GM23338 (cell line): ENCODE results near the gene SDE2. TPM values are rescaled to one million over a fixed set of nuclear protein-coding genes. Genes with fewer than 3 reads are reported as not detected.

ENCODE experiments used
- ATAC-seq: fragments of 200-7000 bp; cut with Tn5 transposase; 3 replicates; pipeline ENCODE4 v1.9.1; 2020
- DNase-seq: peaks from one replicate; pipeline ENCODE4 v3.0.0-alpha.2; 2015; ENCODE audit warnings: low spot score
- H2AFZ ChIP-seq: fragments of 200-600 bp; sonication (generic); 2 replicates; pipeline ENCODE4 v1.8.0; 2016; ENCODE audit warnings: antibody characterized with exemption, mild to moderate bottlenecking, moderate library complexity
- H3F3A ChIP-seq: fragments of 200-600 bp; sonication (generic); replicated peaks from 2 replicates; pipeline ENCODE4 v1.8.0; 2017; ENCODE audit warnings: antibody characterized with exemption, mixed run types, low read depth
- H3K27ac ChIP-seq: fragments of 200-600 bp; sonication (generic); 2 replicates; pipeline ENCODE4 v1.6.1; 2016; ENCODE audit warnings: low read depth
- H3K27me3 ChIP-seq: fragments of 200-600 bp; sonication (generic); 2 replicates; pipeline ENCODE4 v1.8.0; 2016; ENCODE audit warnings: mild to moderate bottlenecking, mixed run types, moderate library complexity; ENCODE audit not compliant: insufficient read depth
- H3K36me3 ChIP-seq: fragments of 200-600 bp; sonication (generic); 2 replicates; pipeline ENCODE4 v1.8.0; 2016; ENCODE audit warnings: mild to moderate bottlenecking; ENCODE audit not compliant: insufficient read depth
- H3K4me1 ChIP-seq: fragments of 200-600 bp; sonication (generic); 2 replicates; pipeline ENCODE4 v1.8.0; 2016; ENCODE audit warnings: mild to moderate bottlenecking, moderate library complexity; ENCODE audit not compliant: insufficient read depth
- H3K4me2 ChIP-seq: fragments of 200-600 bp; sonication (generic); 2 replicates; pipeline ENCODE4 v1.7.1; 2017; ENCODE audit warnings: mixed run types
- H3K4me3 ChIP-seq: fragments of 200-600 bp; sonication (generic); 2 replicates; pipeline ENCODE4 v1.6.1; 2016; ENCODE audit warnings: mixed run types
- H3K79me2 ChIP-seq: fragments of 200-600 bp; sonication (generic); replicated peaks from 2 replicates; pipeline ENCODE4 v1.8.0; 2017; ENCODE audit warnings: mild to moderate bottlenecking; ENCODE audit not compliant: insufficient read depth
- H3K9me2 ChIP-seq: fragments of 200-600 bp; sonication (generic); 2 replicates; pipeline ENCODE4 v1.8.0; 2017; ENCODE audit not compliant: insufficient read depth
- H4K20me1 ChIP-seq: fragments of 200-600 bp; sonication (generic); replicated peaks from 2 replicates; pipeline ENCODE4 v1.8.0; 2017; ENCODE audit warnings: mild to moderate bottlenecking; ENCODE audit not compliant: insufficient read depth
- H3K27ac Mint-ChIP-seq: 2 replicates; pipeline ENCODE4 v1.8.0; 2020; ENCODE audit warnings: inconsistent platforms, mild to moderate bottlenecking, moderate library complexity, mixed read lengths
- H3K27me3 Mint-ChIP-seq: 3 replicates; pipeline ENCODE4 v1.8.0; 2022; ENCODE audit warnings: low read depth, mild to moderate bottlenecking, moderate library complexity, mixed read lengths, inconsistent platforms; ENCODE audit not compliant: insufficient read depth, poor library complexity
- H3K36me3 Mint-ChIP-seq: 3 replicates; pipeline ENCODE4 v1.8.0; 2021; ENCODE audit warnings: low read depth, mild to moderate bottlenecking, inconsistent platforms, moderate library complexity, mixed read lengths
- H3K4me1 Mint-ChIP-seq: 3 replicates; pipeline ENCODE4 v1.8.0; 2020; ENCODE audit warnings: mild to moderate bottlenecking, inconsistent platforms, mixed read lengths
- H3K4me3 Mint-ChIP-seq: 3 replicates; pipeline ENCODE4 v1.8.0; 2021; ENCODE audit warnings: moderate library complexity, mild to moderate bottlenecking, inconsistent platforms, mixed read lengths
- H3K9me3 Mint-ChIP-seq: 3 replicates; pipeline ENCODE4 v1.8.0; 2020; ENCODE audit warnings: moderate library complexity, mild to moderate bottlenecking, inconsistent platforms, mixed read lengths
- CREB1 ChIP-seq: fragments of 250-450 bp; sonication (Bioruptor Pico); IDR thresholded peaks from 2 replicates; pipeline ENCODE4 v1.5.0; 2020; ENCODE audit warnings: low read depth, mild to moderate bottlenecking, moderate library complexity
- ETS1 ChIP-seq: IDR thresholded peaks from 2 replicates; pipeline ENCODE4 v1.6.1; 2016; ENCODE audit warnings: antibody characterized with exemption
- EZH2 ChIP-seq: fragments of 200-600 bp; sonication (generic); IDR thresholded peaks from one replicate; pipeline ENCODE4 v1.8.0; 2017; ENCODE audit warnings: antibody characterized with exemption, mild to moderate bottlenecking, low read depth; ENCODE audit not compliant: unreplicated experiment
- EZH2phosphoT487 ChIP-seq: fragments of 200-600 bp; sonication (generic); IDR thresholded peaks from one replicate; pipeline ENCODE4 v1.8.1; 2018; ENCODE audit warnings: antibody characterized with exemption; ENCODE audit not compliant: unreplicated experiment
- JUNB ChIP-seq: IDR thresholded peaks from one replicate; pipeline ENCODE4 v1.6.1; 2016; ENCODE audit warnings: antibody characterized with exemption; ENCODE audit not compliant: unreplicated experiment
- NANOG ChIP-seq: IDR thresholded peaks from 2 replicates; pipeline ENCODE4 v1.6.1; 2016; ENCODE audit warnings: antibody characterized with exemption, borderline replicate concordance
- POLR2AphosphoS5 ChIP-seq: IDR thresholded peaks from 2 replicates; pipeline ENCODE4 v1.6.1; 2016; ENCODE audit warnings: antibody characterized with exemption, low read depth
- STAT1 ChIP-seq: IDR thresholded peaks from one replicate; pipeline ENCODE4 v1.6.1; 2016; ENCODE audit warnings: antibody characterized with exemption; ENCODE audit not compliant: unreplicated experiment
- ZNF114 ChIP-seq: fragments of 250-450 bp; sonication (Bioruptor Pico); IDR thresholded peaks from 2 replicates; pipeline ENCODE4 v1.5.0; 2020; ENCODE audit warnings: mild to moderate bottlenecking, moderate library complexity
- ZNF331 ChIP-seq: fragments of 250-450 bp; sonication (Bioruptor Pico); IDR thresholded peaks from 2 replicates; pipeline ENCODE4 v1.5.0; 2020; ENCODE audit warnings: low read depth, mild to moderate bottlenecking, moderate library complexity
- polyA plus RNA-seq: library from polyadenylated mRNA; unstranded; fragments of >200 nt; fragmentation: Nextera tagmentation; extraction: Ambion mirVana; gene quantifications from 2 replicates; pipeline ENCODE4 v1.2.1, GENCODE V29; 2016
- total RNA-seq: library from RNA; depleted of rRNA; stranded (reverse); fragments of >200 nt; shearing (Covaris generic); gene quantifications from 2 replicates; pipeline ENCODE4 v1.2.3, GENCODE V29; 2014
- TF ChIP-seq, protein P1 (sequence below), 2 experiments: fragments of 200-600 bp in 1 of 2; sonication (generic) in 1 of 2; conservative IDR thresholded peaks; 2 replicates each; pipeline versions ENCODE4 v1.5.1 to v1.6.1; 2016 to 2017; ENCODE audit warnings: antibody characterized with exemption in 2 of 2, low read depth in 2 of 2, mild to moderate bottlenecking in 2 of 2, moderate library complexity in 1 of 2
- TF ChIP-seq, protein P2 (sequence below): IDR thresholded peaks from one replicate; pipeline ENCODE4 v1.6.1; 2018; ENCODE audit warnings: antibody characterized with exemption; ENCODE audit not compliant: unreplicated experiment

The SDE2 gene
- total and polyA plus RNA-seq, 2 experiments from 2014 or later, result 10.6 to 26.9 TPM

DNA sequence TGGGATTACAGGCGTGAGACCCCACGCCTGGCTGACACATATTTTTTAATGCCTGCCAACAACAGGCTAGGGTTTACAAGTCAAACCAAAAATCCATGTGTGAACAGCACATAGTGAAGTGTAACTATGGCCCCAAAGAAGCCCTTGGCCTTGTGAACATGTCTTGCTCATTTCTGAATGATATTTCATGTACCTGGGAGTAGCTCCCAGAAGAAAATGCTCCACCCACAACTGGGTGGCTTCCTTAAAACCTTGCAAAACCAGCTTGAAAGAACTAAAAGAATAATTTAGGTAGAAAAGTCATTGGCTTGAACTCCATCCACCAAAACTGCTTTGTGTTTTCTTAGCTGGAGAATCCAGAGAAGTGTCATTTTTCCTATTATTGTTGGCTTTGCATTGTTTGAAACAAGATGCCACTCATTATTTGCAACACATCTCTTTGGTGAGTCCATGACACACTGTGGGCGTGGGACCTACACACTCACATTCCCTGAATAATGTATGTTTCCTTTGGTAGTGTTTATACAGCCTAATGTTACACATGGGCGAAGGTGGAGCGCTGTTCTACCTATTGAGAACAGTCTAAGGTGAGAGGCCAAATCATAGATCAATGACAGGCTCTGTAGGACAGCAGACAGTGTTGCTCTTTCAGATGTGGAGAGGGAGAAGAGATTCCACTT lies 28.5 kb upstream of the SDE2 start:
- H3K27ac Mint-ChIP-seq, result no peak overlapping the region
- no peak overlapping the region for H3K4me3 ChIP-seq
- H3K27ac ChIP-seq, result no peak overlapping the region
- DNase-seq (no peak), ATAC-seq (no peak)
- H3K4me1 ChIP-seq, result no peaks in the 10 kb centered on the region
- peaks cover 4% of the 10 kb centered on the region for H3K27me3 Mint-ChIP-seq
- no peaks in the 10 kb centered on the region for H4K20me1 ChIP-seq
- no peaks in the 10 kb centered on the region for H3K27me3 ChIP-seq
- no peaks in the 10 kb centered on the region for H3K36me3 Mint-ChIP-seq
- H3K4me1 Mint-ChIP-seq, result no peaks in the 10 kb centered on the region
- H3K36me3 ChIP-seq, result no peaks in the 10 kb centered on the region
- H3K79me2 ChIP-seq, result no peaks in the 10 kb centered on the region
- H3K4me2 ChIP-seq, result no peak overlapping the region
- H3K4me3 Mint-ChIP-seq, result no peak overlapping the region
- TF ChIP-seq EZH2, result no peak
- H3K9me3 Mint-ChIP-seq, result no peaks in the 10 kb centered on the region
- H3K9me2 ChIP-seq, result no peaks in the 10 kb centered on the region
- H3F3A ChIP-seq, result no peaks in the 10 kb centered on the region
- H2AFZ ChIP-seq, result 0 out of 2 replicates have a peak overlapping the region, but pooled peaks have one; percentile 56

DNA sequence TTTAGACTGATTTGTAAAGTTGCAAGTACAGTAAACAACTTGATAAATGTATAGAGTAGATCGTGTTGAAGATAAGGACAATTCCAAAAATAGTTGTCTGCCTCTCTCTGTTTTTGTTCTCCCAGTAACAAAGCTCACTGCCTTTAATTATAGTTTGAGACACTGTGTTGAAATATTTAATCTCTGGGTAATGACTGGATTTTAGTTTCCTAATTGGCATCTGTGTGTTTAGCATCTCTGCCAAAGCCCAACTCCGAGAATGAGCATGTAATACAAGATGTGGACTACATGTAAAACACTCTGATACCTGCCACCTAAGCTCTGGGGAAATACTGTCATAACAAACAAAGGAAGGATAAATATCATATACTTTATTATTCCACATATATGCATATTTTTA lies 27.7 kb upstream of the SDE2 start:
- H3K4me3 Mint-ChIP-seq, result no peak overlapping the region
- ATAC-seq (no peak), DNase-seq (no peak)
- Histone ChIP-seq H4K20me1 (no peaks in the 10 kb centered on the region), H3K79me2 (no peaks in the 10 kb centered on the region), H2AFZ (no peak overlapping the region), H3K27me3 (no peaks in the 10 kb centered on the region), H3K4me1 (no peaks in the 10 kb centered on the region), H3K4me2 (no peak overlapping the region), H3K36me3 (no peaks in the 10 kb centered on the region), H3K27ac (no peak overlapping the region), H3K4me3 (no peak overlapping the region), H3K9me2 (no peaks in the 10 kb centered on the region), H3F3A (no peaks in the 10 kb centered on the region)
- no peaks in the 10 kb centered on the region for H3K27me3 Mint-ChIP-seq
- H3K27ac Mint-ChIP-seq, result no peak overlapping the region
- no peaks in the 10 kb centered on the region for H3K4me1 Mint-ChIP-seq
- no peaks in the 10 kb centered on the region for H3K36me3 Mint-ChIP-seq
- H3K9me3 Mint-ChIP-seq, result no peaks in the 10 kb centered on the region
- TF ChIP-seq POLR2AphosphoS5, result no peak
- TF ChIP-seq ZNF114, result no peak
- TF ChIP-seq ZNF331 (CRISPR knock-in tag), result no peak
- no peak for TF ChIP-seq CREB1 (CRISPR knock-in tag)
- no peak for TF ChIP-seq EZH2
- TF ChIP-seq, protein P1, sequence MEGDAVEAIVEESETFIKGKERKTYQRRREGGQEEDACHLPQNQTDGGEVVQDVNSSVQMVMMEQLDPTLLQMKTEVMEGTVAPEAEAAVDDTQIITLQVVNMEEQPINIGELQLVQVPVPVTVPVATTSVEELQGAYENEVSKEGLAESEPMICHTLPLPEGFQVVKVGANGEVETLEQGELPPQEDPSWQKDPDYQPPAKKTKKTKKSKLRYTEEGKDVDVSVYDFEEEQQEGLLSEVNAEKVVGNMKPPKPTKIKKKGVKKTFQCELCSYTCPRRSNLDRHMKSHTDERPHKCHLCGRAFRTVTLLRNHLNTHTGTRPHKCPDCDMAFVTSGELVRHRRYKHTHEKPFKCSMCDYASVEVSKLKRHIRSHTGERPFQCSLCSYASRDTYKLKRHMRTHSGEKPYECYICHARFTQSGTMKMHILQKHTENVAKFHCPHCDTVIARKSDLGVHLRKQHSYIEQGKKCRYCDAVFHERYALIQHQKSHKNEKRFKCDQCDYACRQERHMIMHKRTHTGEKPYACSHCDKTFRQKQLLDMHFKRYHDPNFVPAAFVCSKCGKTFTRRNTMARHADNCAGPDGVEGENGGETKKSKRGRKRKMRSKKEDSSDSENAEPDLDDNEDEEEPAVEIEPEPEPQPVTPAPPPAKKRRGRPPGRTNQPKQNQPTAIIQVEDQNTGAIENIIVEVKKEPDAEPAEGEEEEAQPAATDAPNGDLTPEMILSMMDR (conservative IDR thresholded peaks at IDR 0.05; ENCODE audit: low read depth in 2 of 2), result no peak
- no peak for TF ChIP-seq ETS1
- no peak for TF ChIP-seq JUNB
- TF ChIP-seq NANOG, result no peak
- TF ChIP-seq, protein P2, sequence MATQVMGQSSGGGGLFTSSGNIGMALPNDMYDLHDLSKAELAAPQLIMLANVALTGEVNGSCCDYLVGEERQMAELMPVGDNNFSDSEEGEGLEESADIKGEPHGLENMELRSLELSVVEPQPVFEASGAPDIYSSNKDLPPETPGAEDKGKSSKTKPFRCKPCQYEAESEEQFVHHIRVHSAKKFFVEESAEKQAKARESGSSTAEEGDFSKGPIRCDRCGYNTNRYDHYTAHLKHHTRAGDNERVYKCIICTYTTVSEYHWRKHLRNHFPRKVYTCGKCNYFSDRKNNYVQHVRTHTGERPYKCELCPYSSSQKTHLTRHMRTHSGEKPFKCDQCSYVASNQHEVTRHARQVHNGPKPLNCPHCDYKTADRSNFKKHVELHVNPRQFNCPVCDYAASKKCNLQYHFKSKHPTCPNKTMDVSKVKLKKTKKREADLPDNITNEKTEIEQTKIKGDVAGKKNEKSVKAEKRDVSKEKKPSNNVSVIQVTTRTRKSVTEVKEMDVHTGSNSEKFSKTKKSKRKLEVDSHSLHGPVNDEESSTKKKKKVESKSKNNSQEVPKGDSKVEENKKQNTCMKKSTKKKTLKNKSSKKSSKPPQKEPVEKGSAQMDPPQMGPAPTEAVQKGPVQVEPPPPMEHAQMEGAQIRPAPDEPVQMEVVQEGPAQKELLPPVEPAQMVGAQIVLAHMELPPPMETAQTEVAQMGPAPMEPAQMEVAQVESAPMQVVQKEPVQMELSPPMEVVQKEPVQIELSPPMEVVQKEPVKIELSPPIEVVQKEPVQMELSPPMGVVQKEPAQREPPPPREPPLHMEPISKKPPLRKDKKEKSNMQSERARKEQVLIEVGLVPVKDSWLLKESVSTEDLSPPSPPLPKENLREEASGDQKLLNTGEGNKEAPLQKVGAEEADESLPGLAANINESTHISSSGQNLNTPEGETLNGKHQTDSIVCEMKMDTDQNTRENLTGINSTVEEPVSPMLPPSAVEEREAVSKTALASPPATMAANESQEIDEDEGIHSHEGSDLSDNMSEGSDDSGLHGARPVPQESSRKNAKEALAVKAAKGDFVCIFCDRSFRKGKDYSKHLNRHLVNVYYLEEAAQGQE, result no peak
- no peak for TF ChIP-seq EZH2phosphoT487
- TF ChIP-seq STAT1, result no peak
